HL-60/S4 (cell line): ENCODE data around the gene UBAP1.
"Not testable (repeated sequence)": the region's sequence is repeated elsewhere in the genome, so short reads cannot be mapped to it uniquely, and the experiment has no call there.

ENCODE experiments used
- in situ Hi-C: fragments of 300-500 bp; cut with MboI; formaldehyde crosslinking; loops from 2 replicates; pipeline ENCODE4 v1.14.3; 2022; ENCODE audit warnings: low sequenced_read_pairs

UBAP1 gene

GRCh38 chr9:34179213-34180136, 632 bp downstream of the UBAP1 start:
- in situ Hi-C loops, result no loop called here

- in situ Hi-C loops, result no loop called here
Measured at GRCh38 chr9:34185778-34186551, 7.1 kb downstream of the UBAP1 start.

GRCh38 chr9:34187891-34188240, 9.0 kb downstream of the UBAP1 start:
- in situ Hi-C loops, result no loop called here

GRCh38 chr9:34190996-34191892, 12.4 kb downstream of the UBAP1 start:
- in situ Hi-C loops, result no loop called here

- in situ Hi-C loops, result no loop called here
Measured at GRCh38 chr9:34195143-34195542, 16.3 kb downstream of the UBAP1 start.

- in situ Hi-C loops, result not testable (repeated sequence)
Measured at GRCh38 chr9:34197286-34197685, 18.4 kb downstream of the UBAP1 start.

GRCh38 chr9:34197756-34198711, 19.2 kb downstream of the UBAP1 start:
- in situ Hi-C loops, result no loop called here

- in situ Hi-C loops, result no loop called here
Measured at GRCh38 chr9:34200092-34200491, 21.2 kb downstream of the UBAP1 start.

GRCh38 chr9:34203275-34203991, 24.6 kb downstream of the UBAP1 start:
- in situ Hi-C loops, result no loop called here

- in situ Hi-C loops, result no loop called here
Measured at GRCh38 chr9:34203992-34204635, 25.3 kb downstream of the UBAP1 start.

GRCh38 chr9:34205102-34205501, 26.3 kb downstream of the UBAP1 start:
- in situ Hi-C loops, result no loop called here

GRCh38 chr9:34206561-34206960, 27.7 kb downstream of the UBAP1 start:
- in situ Hi-C loops, result no loop called here

GRCh38 chr9:34211395-34211794, 32.6 kb downstream of the UBAP1 start:
- in situ Hi-C loops, result no loop called here

- in situ Hi-C loops, result not testable (repeated sequence)
Measured at GRCh38 chr9:34214354-34215000, 35.6 kb downstream of the UBAP1 start.

- in situ Hi-C loops, result no loop called here
Measured at GRCh38 chr9:34216325-34216724, 37.5 kb downstream of the UBAP1 start.

GRCh38 chr9:34217015-34217414, 38.2 kb downstream of the UBAP1 start:
- in situ Hi-C loops, result not testable (repeated sequence)

GRCh38 chr9:34218446-34218845, 39.6 kb downstream of the UBAP1 start:
- in situ Hi-C loops, result no loop called here

GRCh38 chr9:34219421-34219820, 40.6 kb downstream of the UBAP1 start:
- in situ Hi-C loops, result no loop called here
